Neural cell (in vitro differentiated cells): ENCODE results near the gene EGFL7. TPM values are rescaled to one million over a fixed set of nuclear protein-coding genes. Genes with fewer than 3 reads are reported as not detected.

Source experiments
- H2AFZ ChIP-seq: fragments of 200-600, 300-800 bp; sonication (generic), shearing (Covaris generic); 2 replicates; pipeline ENCODE4 v1.6.0; 2014; ENCODE audit warnings: low read depth, mild to moderate bottlenecking, antibody characterized with exemption, low read length, moderate library complexity
- H3F3A ChIP-seq: fragments of 200-600 bp; shearing (Covaris generic); 2 replicates; pipeline ENCODE4 v1.6.1; 2016; ENCODE audit warnings: mild to moderate bottlenecking, moderate library complexity, mixed read lengths, antibody characterized with exemption, low read length; ENCODE audit not compliant: insufficient read depth, poor library complexity, severe bottlenecking
- H3K27ac ChIP-seq: fragments of 200-600, 300-800 bp; sonication (generic), shearing (Covaris generic); 2 replicates; pipeline ENCODE4 v1.5.1; 2014; ENCODE audit warnings: mild to moderate bottlenecking, low read length, moderate library complexity
- H3K27me3 ChIP-seq: fragments of 300-800, 200-600 bp; sonication (generic), shearing (Covaris generic); 2 replicates; pipeline ENCODE4 v1.6.0; 2014; ENCODE audit warnings: mild to moderate bottlenecking, low read depth, low read length, moderate library complexity; ENCODE audit not compliant: insufficient read depth
- H3K36me3 ChIP-seq: fragments of 300-800, 200-600 bp; sonication (generic), shearing (Covaris generic); 2 replicates; pipeline ENCODE4 v1.5.1; 2014; ENCODE audit warnings: mild to moderate bottlenecking, antibody characterized with exemption, low read length, moderate library complexity; ENCODE audit not compliant: insufficient read depth
- H3K4me2 ChIP-seq: fragments of 300-800, 200-600 bp; sonication (generic), shearing (Covaris generic); 2 replicates; pipeline ENCODE4 v1.6.0; 2014; ENCODE audit warnings: mild to moderate bottlenecking, low read length
- H3K4me3 ChIP-seq: fragments of 300-800, 200-600 bp; sonication (generic), shearing (Covaris generic); 2 replicates; pipeline ENCODE4 v1.5.1; 2014; ENCODE audit warnings: mild to moderate bottlenecking, low read length, moderate library complexity
- H3K79me2 ChIP-seq: fragments of 200-600 bp; shearing (Covaris generic); replicated peaks from 2 replicates; pipeline ENCODE4 v1.6.0; 2014; ENCODE audit warnings: mild to moderate bottlenecking, low read length, moderate library complexity; ENCODE audit not compliant: insufficient read depth
- H3K9ac ChIP-seq: fragments of 300-800, 200-600 bp; sonication (generic), shearing (Covaris generic); 2 replicates; pipeline ENCODE4 v1.6.1; 2016; ENCODE audit warnings: mild to moderate bottlenecking, low read length, mixed read lengths
- H3K9me2 ChIP-seq: fragments of 200-600 bp; shearing (Covaris generic); 2 replicates; pipeline ENCODE4 v1.6.1; 2016; ENCODE audit warnings: mild to moderate bottlenecking, low read length, mixed read lengths; ENCODE audit not compliant: insufficient read depth
- H3K9me3 ChIP-seq: fragments of 200-600, 300-800 bp; sonication (generic), shearing (Covaris generic); 2 replicates; pipeline ENCODE4 v1.6.1; 2016; ENCODE audit warnings: mild to moderate bottlenecking, mixed run types, low read length, moderate library complexity, mixed read lengths
- H4K20me1 ChIP-seq: fragments of 200-600 bp; shearing (Covaris generic); 2 replicates; pipeline ENCODE4 v1.6.1; 2016; ENCODE audit warnings: mild to moderate bottlenecking, mixed run types; ENCODE audit not compliant: insufficient read depth
- EP300 ChIP-seq: fragments of 450-650 bp; conservative IDR thresholded peaks from 2 replicates; pipeline ENCODE4 v1.6.1; 2014; ENCODE audit warnings: antibody characterized with exemption, mild to moderate bottlenecking, moderate library complexity; ENCODE audit not compliant: poor library complexity, severe bottlenecking
- EZH2 ChIP-seq: fragments of 200-600, 300-800 bp; shearing (Covaris generic), sonication (generic); IDR thresholded peaks from 2 replicates; pipeline ENCODE4 v1.6.1; 2014; ENCODE audit warnings: antibody characterized with exemption, low read length, borderline replicate concordance, mild to moderate bottlenecking; ENCODE audit not compliant: insufficient read depth, poor library complexity, severe bottlenecking
- MXI1 ChIP-seq: fragments of 450-650 bp; conservative IDR thresholded peaks from 2 replicates; pipeline ENCODE4 v1.6.1; 2014; ENCODE audit warnings: antibody characterized with exemption, mild to moderate bottlenecking; ENCODE audit not compliant: poor library complexity, severe bottlenecking
- POLR2AphosphoS5 ChIP-seq: IDR thresholded peaks from 2 replicates; pipeline ENCODE4 v1.6.1; 2012
- RAD21 ChIP-seq: fragments of 450-650 bp; conservative IDR thresholded peaks from 2 replicates; pipeline ENCODE4 v1.6.1; 2014; ENCODE audit warnings: antibody characterized with exemption, mild to moderate bottlenecking, moderate library complexity
- SMC3 ChIP-seq: fragments of 450-650 bp; conservative IDR thresholded peaks from 2 replicates; pipeline ENCODE4 v1.6.1; 2014; ENCODE audit warnings: antibody characterized with exemption, mild to moderate bottlenecking, moderate library complexity; ENCODE audit not compliant: poor library complexity
- TAF1 ChIP-seq: IDR thresholded peaks from 2 replicates; pipeline ENCODE4 v1.6.1; 2012; ENCODE audit warnings: low read depth
- polyA plus RNA-seq: library from polyadenylated mRNA; depleted of rRNA; stranded (reverse); fragments of >200 nt; gene quantifications from 2 replicates; pipeline ENCODE4 v1.2.3, GENCODE V29; 2014
- TF ChIP-seq, protein P1 (sequence below): fragments of 450-650 bp; IDR thresholded peaks from 2 replicates; pipeline ENCODE4 v1.5.1; 2014; ENCODE audit warnings: antibody characterized with exemption, mild to moderate bottlenecking, moderate library complexity; ENCODE audit not compliant: poor library complexity, severe bottlenecking
- TF ChIP-seq, protein P2 (sequence below): IDR thresholded peaks from 2 replicates; pipeline ENCODE4 v1.6.1; 2012; ENCODE audit warnings: borderline replicate concordance

Gene EGFL7
- polyA plus RNA-seq, 1 donor from 2014 or later, result 12.5 TPM

DNA sequence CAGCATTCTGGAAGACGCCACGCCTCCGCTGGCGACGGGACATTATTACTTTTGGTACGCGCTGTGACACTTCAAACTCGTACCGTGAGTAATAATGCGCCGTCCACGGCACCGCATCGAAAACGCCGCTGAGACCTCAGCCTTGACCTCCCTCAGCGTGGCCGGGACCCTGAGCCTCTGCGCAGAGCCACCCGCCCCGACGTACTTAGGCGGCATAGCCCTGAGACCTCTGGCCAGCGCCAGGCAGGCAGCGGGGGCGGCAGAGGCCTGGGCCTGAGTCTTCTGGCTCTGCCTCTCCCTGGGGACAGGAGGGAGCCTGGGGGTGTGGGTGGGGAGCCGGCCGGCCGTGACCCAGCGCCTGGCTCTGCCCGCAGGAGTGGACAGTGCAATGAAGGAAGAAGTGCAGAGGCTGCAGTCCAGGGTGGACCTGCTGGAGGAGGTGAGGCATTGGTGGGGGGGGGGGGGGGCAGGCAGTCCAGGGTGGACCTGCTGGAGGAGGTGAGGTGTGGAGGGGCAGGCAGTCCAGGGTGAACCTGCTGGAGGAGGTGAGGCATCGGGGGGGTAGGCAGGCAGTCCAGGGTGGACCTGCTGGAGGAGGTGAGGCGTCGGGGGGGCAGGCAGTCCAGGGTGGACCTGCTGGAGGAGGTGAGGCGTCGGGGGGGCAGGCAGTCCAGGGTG is 8.0 kb downstream of the EGFL7 start:
- Histone ChIP-seq H3K9ac (no peak overlapping the region), H3K36me3 (no peaks in the 10 kb centered on the region), H3K27me3 (no peaks in the 10 kb centered on the region), H3K79me2 (no peaks in the 10 kb centered on the region), H3F3A (no peaks in the 10 kb centered on the region), H3K27ac (no peak overlapping the region), H4K20me1 (no peaks in the 10 kb centered on the region), H3K9me2 (no peaks in the 10 kb centered on the region), H3K4me2 (no peak overlapping the region), H3K9me3 (no peaks in the 10 kb centered on the region), H2AFZ (no peak overlapping the region), H3K4me3 (no peak overlapping the region)
- TF ChIP-seq RAD21 (no peak), SMC3 (no peak), EP300 (no peak), POLR2AphosphoS5 (no peak)
- TF ChIP-seq, protein P1, sequence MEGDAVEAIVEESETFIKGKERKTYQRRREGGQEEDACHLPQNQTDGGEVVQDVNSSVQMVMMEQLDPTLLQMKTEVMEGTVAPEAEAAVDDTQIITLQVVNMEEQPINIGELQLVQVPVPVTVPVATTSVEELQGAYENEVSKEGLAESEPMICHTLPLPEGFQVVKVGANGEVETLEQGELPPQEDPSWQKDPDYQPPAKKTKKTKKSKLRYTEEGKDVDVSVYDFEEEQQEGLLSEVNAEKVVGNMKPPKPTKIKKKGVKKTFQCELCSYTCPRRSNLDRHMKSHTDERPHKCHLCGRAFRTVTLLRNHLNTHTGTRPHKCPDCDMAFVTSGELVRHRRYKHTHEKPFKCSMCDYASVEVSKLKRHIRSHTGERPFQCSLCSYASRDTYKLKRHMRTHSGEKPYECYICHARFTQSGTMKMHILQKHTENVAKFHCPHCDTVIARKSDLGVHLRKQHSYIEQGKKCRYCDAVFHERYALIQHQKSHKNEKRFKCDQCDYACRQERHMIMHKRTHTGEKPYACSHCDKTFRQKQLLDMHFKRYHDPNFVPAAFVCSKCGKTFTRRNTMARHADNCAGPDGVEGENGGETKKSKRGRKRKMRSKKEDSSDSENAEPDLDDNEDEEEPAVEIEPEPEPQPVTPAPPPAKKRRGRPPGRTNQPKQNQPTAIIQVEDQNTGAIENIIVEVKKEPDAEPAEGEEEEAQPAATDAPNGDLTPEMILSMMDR, result no peak

DNA sequence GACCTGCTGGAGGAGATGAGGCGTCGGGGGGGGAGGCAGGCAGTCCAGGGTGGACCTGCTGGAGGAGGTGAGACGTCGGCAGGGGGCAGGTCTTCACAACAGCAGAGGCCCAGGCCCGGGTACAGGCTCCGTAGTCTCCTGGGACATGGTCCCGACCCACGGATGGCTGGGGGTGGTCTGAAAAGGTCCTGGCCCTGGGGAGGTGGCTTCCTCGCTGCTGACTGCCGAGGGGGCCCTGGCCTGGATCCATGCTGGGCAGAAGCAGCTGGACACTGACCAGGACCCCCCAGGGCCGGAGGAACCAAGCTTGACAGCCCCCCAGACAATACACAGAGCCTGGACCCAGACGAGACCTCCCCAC is 8.5 kb downstream of the EGFL7 start:
- Histone ChIP-seq H3K79me2 (no peaks in the 10 kb centered on the region), H3K9me2 (no peaks in the 10 kb centered on the region), H3K9ac (no peak overlapping the region), H4K20me1 (no peaks in the 10 kb centered on the region), H3K27me3 (no peaks in the 10 kb centered on the region), H3K4me3 (no peak overlapping the region), H3K27ac (no peak overlapping the region), H3K4me2 (no peak overlapping the region), H2AFZ (no peak overlapping the region), H3K9me3 (no peaks in the 10 kb centered on the region), H3K36me3 (no peaks in the 10 kb centered on the region), H3F3A (no peaks in the 10 kb centered on the region)
- TF ChIP-seq RAD21, result no peak
- no peak for TF ChIP-seq SMC3
- TF ChIP-seq POLR2AphosphoS5, result no peak
- TF ChIP-seq, protein P2, sequence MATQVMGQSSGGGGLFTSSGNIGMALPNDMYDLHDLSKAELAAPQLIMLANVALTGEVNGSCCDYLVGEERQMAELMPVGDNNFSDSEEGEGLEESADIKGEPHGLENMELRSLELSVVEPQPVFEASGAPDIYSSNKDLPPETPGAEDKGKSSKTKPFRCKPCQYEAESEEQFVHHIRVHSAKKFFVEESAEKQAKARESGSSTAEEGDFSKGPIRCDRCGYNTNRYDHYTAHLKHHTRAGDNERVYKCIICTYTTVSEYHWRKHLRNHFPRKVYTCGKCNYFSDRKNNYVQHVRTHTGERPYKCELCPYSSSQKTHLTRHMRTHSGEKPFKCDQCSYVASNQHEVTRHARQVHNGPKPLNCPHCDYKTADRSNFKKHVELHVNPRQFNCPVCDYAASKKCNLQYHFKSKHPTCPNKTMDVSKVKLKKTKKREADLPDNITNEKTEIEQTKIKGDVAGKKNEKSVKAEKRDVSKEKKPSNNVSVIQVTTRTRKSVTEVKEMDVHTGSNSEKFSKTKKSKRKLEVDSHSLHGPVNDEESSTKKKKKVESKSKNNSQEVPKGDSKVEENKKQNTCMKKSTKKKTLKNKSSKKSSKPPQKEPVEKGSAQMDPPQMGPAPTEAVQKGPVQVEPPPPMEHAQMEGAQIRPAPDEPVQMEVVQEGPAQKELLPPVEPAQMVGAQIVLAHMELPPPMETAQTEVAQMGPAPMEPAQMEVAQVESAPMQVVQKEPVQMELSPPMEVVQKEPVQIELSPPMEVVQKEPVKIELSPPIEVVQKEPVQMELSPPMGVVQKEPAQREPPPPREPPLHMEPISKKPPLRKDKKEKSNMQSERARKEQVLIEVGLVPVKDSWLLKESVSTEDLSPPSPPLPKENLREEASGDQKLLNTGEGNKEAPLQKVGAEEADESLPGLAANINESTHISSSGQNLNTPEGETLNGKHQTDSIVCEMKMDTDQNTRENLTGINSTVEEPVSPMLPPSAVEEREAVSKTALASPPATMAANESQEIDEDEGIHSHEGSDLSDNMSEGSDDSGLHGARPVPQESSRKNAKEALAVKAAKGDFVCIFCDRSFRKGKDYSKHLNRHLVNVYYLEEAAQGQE, result no peak
- no peak for TF ChIP-seq EZH2
- TF ChIP-seq, protein P1, result no peak
- TF ChIP-seq EP300, result no peak
- no peak for TF ChIP-seq MXI1
- no peak for TF ChIP-seq TAF1
